Hindlimb muscle (tissue), 1 donor: ENCODE data around the gene TMEM242. TPM values are rescaled to one million over a fixed set of nuclear protein-coding genes. Genes with fewer than 3 reads are reported as not detected.

Experiments
- DNase-seq: peaks from one replicate; pipeline ENCODE4 v3.0.0-alpha.2; 2013
- polyA plus RNA-seq: library from polyadenylated mRNA; unstranded; fragments of 120-200 nt; gene quantifications from one replicate; pipeline ENCODE4 v1.2.1, GENCODE V29; 2013; ENCODE audit not compliant: insufficient read length

Gene TMEM242
- polyA plus RNA-seq, 1 donor = 10.0 TPM

- no peak for DNase-seq
These were observed 35.4 kb downstream of the TMEM242 start for GRCh38 chr6:157287923-157288322.

- DNase-seq = no peak
These were observed 36.0 kb downstream of the TMEM242 start for GRCh38 chr6:157287247-157287850.

- no peak for DNase-seq
These were observed 37.9 kb downstream of the TMEM242 start for GRCh38 chr6:157285422-157285779.

GRCh38 chr6:157284738-157285421, 38.4 kb downstream of the TMEM242 start:
- DNase-seq = no peak

- no peak for DNase-seq
These were observed 39.2 kb downstream of the TMEM242 start for GRCh38 chr6:157283900-157284737.

- no peak for DNase-seq
These were observed 39.9 kb downstream of the TMEM242 start for GRCh38 chr6:157283330-157283898.

GRCh38 chr6:157282284-157282683, 41.0 kb downstream of the TMEM242 start:
- no peak for DNase-seq

- no peak for DNase-seq
These were observed 41.7 kb downstream of the TMEM242 start for GRCh38 chr6:157281570-157281969.

- no peak for DNase-seq
These were observed 42.4 kb downstream of the TMEM242 start for GRCh38 chr6:157280947-157281346.

GRCh38 chr6:157280157-157280556, 43.2 kb downstream of the TMEM242 start:
- no peak for DNase-seq

GRCh38 chr6:157278171-157278570, 45.1 kb downstream of the TMEM242 start:
- DNase-seq = no peak

GRCh38 chr6:157276731-157277130, 46.6 kb downstream of the TMEM242 start:
- DNase-seq = no peak

- DNase-seq = no peak
These were observed 47.2 kb downstream of the TMEM242 start for GRCh38 chr6:157276134-157276532.

GRCh38 chr6:157274471-157275226, 48.7 kb downstream of the TMEM242 start:
- DNase-seq = peak; percentile 82

GRCh38 chr6:157273756-157274470, 49.4 kb downstream of the TMEM242 start:
- DNase-seq = no peak

- no peak for DNase-seq
These were observed 50.2 kb downstream of the TMEM242 start for GRCh38 chr6:157272866-157273755.

- DNase-seq = no peak
These were observed 50.9 kb downstream of the TMEM242 start for GRCh38 chr6:157272372-157272771.

- no peak for DNase-seq
These were observed 51.4 kb downstream of the TMEM242 start for GRCh38 chr6:157271911-157272310.

GRCh38 chr6:157271441-157271840, 51.9 kb downstream of the TMEM242 start:
- DNase-seq = no peak

- no peak for DNase-seq
These were observed 52.4 kb downstream of the TMEM242 start for GRCh38 chr6:157270916-157271315.

GRCh38 chr6:157270308-157270707, 53.0 kb downstream of the TMEM242 start:
- no peak for DNase-seq
